ENCODE data around the gene F8A1.
"Not testable (repeated sequence)": the region's sequence is repeated elsewhere in the genome, so short reads cannot be mapped to it uniquely, and the experiment has no call there.

Gene F8A1

GRCh38 chrX:154886069-154886788 lies at the start of gene F8A1:
Gene F8A1 (plus strand): TSS chrX:154886355. CDS start chrX:154886375, 20 bp downstream.
- peak; percentile 2 for DNase-seq (ENCODE audit: low read depth)

GRCh38 chrX:154840856-154841255 lies 45.3 kb upstream of the F8A1 start:
- no peak for DNase-seq (ENCODE audit: low read depth)

GRCh38 chrX:154850957-154851611 lies 35.1 kb upstream of the F8A1 start:
- DNase-seq (ENCODE audit: low read depth) = no peak

- no peak for DNase-seq (ENCODE audit: low read depth)
These were observed 30.9 kb upstream of the F8A1 start for GRCh38 chrX:154855256-154855655.

- DNase-seq (ENCODE audit: low read depth) = not testable (repeated sequence)
These were observed 17.6 kb upstream of the F8A1 start for GRCh38 chrX:154868522-154868921.

- no peak for DNase-seq (ENCODE audit: low read depth)
These were observed 12.8 kb upstream of the F8A1 start for GRCh38 chrX:154873329-154873728.

GRCh38 chrX:154884069-154884468 lies 2.1 kb upstream of the F8A1 start:
- not testable (repeated sequence) for DNase-seq (ENCODE audit: low read depth)

GRCh38 chrX:154885057-154885456 lies 1.1 kb upstream of the F8A1 start:
- DNase-seq (ENCODE audit: low read depth) = not testable (repeated sequence)

GRCh38 chrX:154885549-154885948 lies 606 bp upstream of the F8A1 start:
- DNase-seq (ENCODE audit: low read depth) = not testable (repeated sequence)

- not testable (repeated sequence) for DNase-seq (ENCODE audit: low read depth)
These were observed 650 bp downstream of the F8A1 start for GRCh38 chrX:154886789-154887221.

- no peak for DNase-seq (ENCODE audit: low read depth)
These were observed 5.0 kb downstream of the F8A1 start for GRCh38 chrX:154890990-154891639.

GRCh38 chrX:154892296-154892695 lies 6.1 kb downstream of the F8A1 start:
- DNase-seq (ENCODE audit: low read depth) = no peak

- no peak for DNase-seq (ENCODE audit: low read depth)
These were observed 14.2 kb downstream of the F8A1 start for GRCh38 chrX:154900323-154900722.

- DNase-seq (ENCODE audit: low read depth) = no peak
These were observed 16.3 kb downstream of the F8A1 start for GRCh38 chrX:154902408-154902807.

- DNase-seq (ENCODE audit: low read depth) = no peak
These were observed 22.7 kb downstream of the F8A1 start for GRCh38 chrX:154908821-154909220.

GRCh38 chrX:154910048-154910447 lies 23.9 kb downstream of the F8A1 start:
- not testable (repeated sequence) for DNase-seq (ENCODE audit: low read depth)

GRCh38 chrX:154910528-154910927 lies 24.4 kb downstream of the F8A1 start:
- not testable (repeated sequence) for DNase-seq (ENCODE audit: low read depth)

- DNase-seq (ENCODE audit: low read depth) = no peak
These were observed 27.9 kb downstream of the F8A1 start for GRCh38 chrX:154914052-154914451.

- DNase-seq (ENCODE audit: low read depth) = no peak
These were observed 31.9 kb downstream of the F8A1 start for GRCh38 chrX:154918060-154918483.

GRCh38 chrX:154924771-154925170 lies 38.6 kb downstream of the F8A1 start:
- not testable (repeated sequence) for DNase-seq (ENCODE audit: low read depth)

All from T follicular helper cell (primary cell).